Neuronal stem cell (in vitro differentiated cells): ENCODE measurements around the gene SCGB1A1.
A peak's percentile ranks its signal among the peaks of the same experiment; 100 is the strongest.
"Not testable (repeated sequence)": the region's sequence is repeated elsewhere in the genome, so short reads cannot be mapped to it uniquely, and the experiment has no call there.

ENCODE experiments used
- DNase-seq: peaks from one replicate; pipeline ENCODE4 v3.0.0-alpha.2; 2013; ENCODE audit warnings: low spot score
- H2AFZ ChIP-seq: one replicate; pipeline ENCODE4 v1.6.1; 2013; ENCODE audit warnings: mild to moderate bottlenecking, low read length, inconsistent platforms
- H2AK5ac ChIP-seq: 2 replicates; pipeline ENCODE4 v1.6.1; 2013; ENCODE audit warnings: low read depth, mild to moderate bottlenecking, inconsistent platforms, low read length, moderate library complexity, mixed read lengths
- H2BK120ac ChIP-seq: 2 replicates; pipeline ENCODE4 v1.6.1; 2013; ENCODE audit warnings: low read depth, mild to moderate bottlenecking, inconsistent platforms, low read length, moderate library complexity, mixed read lengths
- H2BK12ac ChIP-seq: one replicate; pipeline ENCODE4 v1.6.1; 2013; ENCODE audit warnings: low read length, inconsistent platforms
- H2BK15ac ChIP-seq: 2 replicates; pipeline ENCODE4 v1.6.1; 2013; ENCODE audit warnings: mild to moderate bottlenecking, low read length, inconsistent platforms, mixed read lengths
- H2BK5ac ChIP-seq: one replicate; pipeline ENCODE4 v1.6.1; 2013; ENCODE audit warnings: inconsistent platforms, mild to moderate bottlenecking, low read length, moderate library complexity
- H3K14ac ChIP-seq: one replicate; pipeline ENCODE4 v1.6.1; 2013; ENCODE audit warnings: low read length, inconsistent platforms
- H3K18ac ChIP-seq: 2 replicates; pipeline ENCODE4 v1.6.1; 2013; ENCODE audit warnings: low read length, inconsistent platforms
- H3K23ac ChIP-seq: 2 replicates; pipeline ENCODE4 v1.6.1; 2013; ENCODE audit warnings: low read depth, mild to moderate bottlenecking, mixed read lengths, low read length, inconsistent platforms; ENCODE audit not compliant: poor library complexity
- H3K27ac ChIP-seq: replicated peaks from 3 replicates; pipeline ENCODE4 v1.5.1; 2013; ENCODE audit warnings: low read length, inconsistent platforms
- H3K27me3 ChIP-seq, 3 experiments: 2 replicates each; pipeline ENCODE4 v1.6.1; 2013; ENCODE audit warnings: low read length in 3 of 3, mild to moderate bottlenecking in 2 of 3, inconsistent platforms in 1 of 3, low read depth in 1 of 3, mixed read lengths in 1 of 3, moderate library complexity in 1 of 3; ENCODE audit not compliant: control insufficient read depth in 3 of 3, insufficient read depth in 3 of 3
- H3K36me3 ChIP-seq, 2 donors: replicated peaks in 1 of 2; 2 replicates each; pipeline ENCODE4 v1.6.1; 2013; ENCODE audit warnings: low read length in 2 of 2; ENCODE audit not compliant: control insufficient read depth in 2 of 2, insufficient read depth in 2 of 2
- H3K4ac ChIP-seq: 2 replicates; pipeline ENCODE4 v1.6.1; 2013; ENCODE audit warnings: inconsistent platforms, mild to moderate bottlenecking, low read length, moderate library complexity
- H3K4me1 ChIP-seq, 2 donors: 1 replicate in 1 of 2; 2 replicates in 1 of 2; pipeline ENCODE4 v1.6.1; 2013; ENCODE audit warnings: low read length in 2 of 2, low read depth in 1 of 2; ENCODE audit not compliant: control insufficient read depth in 2 of 2, insufficient read depth in 1 of 2
- H3K4me2 ChIP-seq: one replicate; pipeline ENCODE4 v1.6.1; 2013; ENCODE audit warnings: mild to moderate bottlenecking, low read length, inconsistent platforms; ENCODE audit not compliant: insufficient read depth, poor library complexity, severe bottlenecking
- H3K4me3 ChIP-seq, 2 donors: 2 replicates each; pipeline ENCODE4 v1.5.1; 2013; ENCODE audit warnings: low read length in 2 of 2, mild to moderate bottlenecking in 2 of 2, inconsistent platforms in 1 of 2, moderate library complexity in 1 of 2
- H3K79me1 ChIP-seq: one replicate; pipeline ENCODE4 v1.6.1; 2013; ENCODE audit warnings: low read depth, mild to moderate bottlenecking, inconsistent platforms, low read length, moderate library complexity
- H3K9ac ChIP-seq: one replicate; pipeline ENCODE4 v1.6.1; 2013; ENCODE audit warnings: mild to moderate bottlenecking, low read depth, low read length, inconsistent platforms; ENCODE audit not compliant: poor library complexity
- H3K9me3 ChIP-seq, 2 donors: replicated peaks in 1 of 2; 2 replicates each; pipeline versions ENCODE3 to v1.6.1; 2013; ENCODE audit warnings: low read length in 2 of 2, mild to moderate bottlenecking in 2 of 2, inconsistent platforms in 1 of 2, low read depth in 1 of 2, mixed read lengths in 1 of 2, moderate library complexity in 1 of 2; ENCODE audit not compliant: control insufficient read depth in 2 of 2, insufficient read depth in 1 of 2
- H4K8ac ChIP-seq: one replicate; pipeline ENCODE4 v1.6.1; 2013; ENCODE audit warnings: low read depth, mild to moderate bottlenecking, inconsistent platforms, low read length, moderate library complexity
- H4K91ac ChIP-seq: one replicate; pipeline ENCODE4 v1.6.1; 2013; ENCODE audit warnings: low read length, low read depth, mild to moderate bottlenecking, inconsistent platforms; ENCODE audit not compliant: poor library complexity
- WGBS, 2 donors: extraction: QIAGEN DNeasy Blood & Tissue Kit; methylation state at CpG; one replicate each; pipeline ENCODE4 v1.1.7; 2013; ENCODE audit warnings: missing lambda C conversion rate in 2 of 2, mixed read lengths in 1 of 2; ENCODE audit not compliant: insufficient read length in 2 of 2, insufficient replicate concordance in 1 of 2; ENCODE audit errors: extremely low coverage in 2 of 2; 5-methylcytosine and 5-hydroxymethylcytosine counted together

The SCGB1A1 gene

DNA sequence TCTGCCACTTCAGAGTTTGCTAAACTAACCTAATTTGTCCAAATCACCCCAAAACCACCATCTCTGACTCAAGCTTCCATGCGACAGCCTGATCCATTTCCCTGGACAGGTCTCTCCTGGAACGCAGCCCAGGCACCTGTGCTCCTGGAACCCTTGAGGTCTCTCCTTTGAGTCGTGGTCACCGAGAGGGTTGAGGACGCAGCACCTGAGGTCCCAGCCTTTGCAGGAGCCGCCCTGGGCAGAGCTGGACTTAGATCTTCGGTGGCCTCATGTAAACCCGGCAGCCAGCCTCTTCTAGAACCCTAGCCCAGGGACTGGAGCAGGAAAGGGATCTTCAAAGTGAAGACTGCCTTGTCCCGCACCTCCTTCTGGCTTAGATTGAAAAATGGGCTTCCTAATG is 44.0 kb upstream of the SCGB1A1 start:
- Histone ChIP-seq H2BK15ac (no peak overlapping the region), H3K27me3 (no peaks in the 10 kb centered on the region), H3K23ac (no peak overlapping the region), H3K4me2 (no peak overlapping the region), H2AK5ac (no peak overlapping the region), H3K4ac (no peak overlapping the region), H3K14ac (no peak overlapping the region), H3K9me3 (no peaks in the 10 kb centered on the region), H2BK120ac (no peak overlapping the region), H2AFZ (no peak overlapping the region), H2BK5ac (no peak overlapping the region), H3K4me3 (no peak overlapping the region), H3K18ac (no peak overlapping the region), H3K9ac (no peak overlapping the region), H3K79me1 (no peaks in the 10 kb centered on the region), H4K91ac (no peak overlapping the region), H2BK12ac (no peak overlapping the region), H4K8ac (no peak overlapping the region), H3K27ac (no peak overlapping the region), H3K4me1 (no peaks in the 10 kb centered on the region), H3K36me3 (peaks cover 0 to 1% of the 10 kb centered on the region in 2 donors)
- DNase-seq, result no peak
- WGBS, 2 donors, result no CpG with 5 or more reads among the region's 9 CpGs

DNA sequence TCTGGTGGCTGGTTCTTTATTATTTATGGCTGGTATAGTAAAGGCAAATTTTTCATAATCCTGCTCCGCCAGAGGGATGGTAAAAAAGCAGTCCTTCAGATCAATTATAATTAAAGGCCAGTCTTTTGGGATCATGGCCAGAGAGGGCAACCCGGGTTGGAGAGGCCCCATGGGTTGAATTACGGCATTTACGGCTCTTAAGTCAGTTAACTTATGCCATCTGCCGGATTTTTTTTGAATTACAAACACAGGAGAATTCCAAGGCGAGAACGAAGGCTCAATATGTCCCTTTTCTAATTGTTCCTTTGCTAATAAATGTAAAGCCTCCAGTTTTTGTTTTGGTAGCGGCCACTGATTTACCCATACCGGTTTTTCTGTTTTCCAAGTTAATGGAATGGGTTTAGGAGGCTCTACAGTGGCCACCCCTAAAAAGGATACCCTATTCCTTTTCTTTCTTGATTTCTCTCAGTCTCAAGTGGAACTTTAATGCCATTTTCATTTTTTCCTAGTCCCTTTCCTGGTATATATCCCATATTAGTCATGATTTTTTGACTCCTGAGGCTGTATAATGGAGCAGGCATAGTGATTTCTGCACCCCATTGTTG is 40.3 kb upstream of the SCGB1A1 start:
- not testable (repeated sequence) for H4K8ac ChIP-seq, H2BK5ac ChIP-seq, H4K91ac ChIP-seq, H3K9ac ChIP-seq, H3K4me2 ChIP-seq, H3K4ac ChIP-seq, H3K4me3 ChIP-seq, H3K4me1 ChIP-seq, H2AFZ ChIP-seq, H2BK120ac ChIP-seq, H2AK5ac ChIP-seq, H3K79me1 ChIP-seq, H3K23ac ChIP-seq, H3K14ac ChIP-seq, H2BK12ac ChIP-seq, H3K27me3 ChIP-seq, H3K36me3 ChIP-seq, H3K18ac ChIP-seq, H2BK15ac ChIP-seq, H3K9me3 ChIP-seq, H3K27ac ChIP-seq
- no CpG with 5 or more reads among the region's 9 CpGs for WGBS, 2 donors
- DNase-seq, result peak; percentile 48

- not testable (repeated sequence) for H3K36me3 ChIP-seq, H3K18ac ChIP-seq, H3K23ac ChIP-seq, H3K27me3 ChIP-seq, H3K27ac ChIP-seq, DNase-seq, H2BK5ac ChIP-seq, H3K9ac ChIP-seq, H2BK15ac ChIP-seq, H2BK120ac ChIP-seq, H2AFZ ChIP-seq, H4K91ac ChIP-seq, H3K4me3 ChIP-seq, H3K4ac ChIP-seq, H3K9me3 ChIP-seq, H3K14ac ChIP-seq, H3K4me1 ChIP-seq, H2BK12ac ChIP-seq, H2AK5ac ChIP-seq, H4K8ac ChIP-seq, H3K79me1 ChIP-seq, H3K4me2 ChIP-seq
- no CpG with 5 or more reads among the region's 2 CpGs for WGBS, 2 donors
Measured at GRCh38 chr11:62379586-62379985, 39.2 kb upstream of the SCGB1A1 start.

- H3K18ac ChIP-seq, H2BK5ac ChIP-seq, H2AFZ ChIP-seq, H3K27me3 ChIP-seq, H2BK15ac ChIP-seq, H2BK120ac ChIP-seq, H3K9me3 ChIP-seq, H4K8ac ChIP-seq, H3K14ac ChIP-seq, H3K4me3 ChIP-seq, H2BK12ac ChIP-seq, H3K4ac ChIP-seq, H2AK5ac ChIP-seq, H3K79me1 ChIP-seq, H3K27ac ChIP-seq, H3K9ac ChIP-seq, H3K23ac ChIP-seq, H4K91ac ChIP-seq, H3K4me2 ChIP-seq, H3K4me1 ChIP-seq, H3K36me3 ChIP-seq: not testable (repeated sequence)
- no CpG with 5 or more reads among the region's 12 CpGs for WGBS, 2 donors
- peak; percentile 67 for DNase-seq
Measured at GRCh38 chr11:62380821-62381245, 38.0 kb upstream of the SCGB1A1 start.
